Stimulated activated CD4-positive, alpha-beta T cell treated with anti-CD3 and anti-CD28 coated beads, TNF-alpha, amount 100 ng/mL, for 24 hours (primary cell): ENCODE measurements around the gene COL5A1.

ENCODE experiments used
- DNase-seq, 3 experiments: peaks; one replicate each; pipeline ENCODE4 v3.0.0-alpha.2; 2020; ENCODE audit warnings: low read depth in 3 of 3

Gene COL5A1

GRCh38 chr9:134834957-134835419 lies 193.4 kb downstream of the COL5A1 start:
- no peak for DNase-seq

- DNase-seq = no peak
Measured at GRCh38 chr9:134835448-134835847, 193.8 kb downstream of the COL5A1 start.

GRCh38 chr9:134835987-134836386 lies 194.4 kb downstream of the COL5A1 start:
- no peak for DNase-seq

- DNase-seq = no peak
Measured at GRCh38 chr9:134836406-134836970, 194.9 kb downstream of the COL5A1 start.

GRCh38 chr9:134837529-134837928 lies 195.9 kb downstream of the COL5A1 start:
- no peak for DNase-seq

- DNase-seq = no peak
Measured at GRCh38 chr9:134838651-134839454, 197.2 kb downstream of the COL5A1 start.

GRCh38 chr9:134839455-134840125 lies 198.0 kb downstream of the COL5A1 start:
- DNase-seq = no peak

GRCh38 chr9:134840511-134840910 lies 198.9 kb downstream of the COL5A1 start:
- DNase-seq = no peak

- no peak for DNase-seq
Measured at GRCh38 chr9:134841180-134841904, 199.7 kb downstream of the COL5A1 start.

- no peak for DNase-seq
Measured at GRCh38 chr9:134842321-134842720, 200.7 kb downstream of the COL5A1 start.

- DNase-seq = no peak
Measured at GRCh38 chr9:134843740-134844139, 202.1 kb downstream of the COL5A1 start.

- DNase-seq = no peak
Measured at GRCh38 chr9:134844821-134845220, 203.2 kb downstream of the COL5A1 start.

GRCh38 chr9:134846187-134846586 lies 204.6 kb downstream of the COL5A1 start:
- DNase-seq = no peak

GRCh38 chr9:134846699-134847098 lies 205.1 kb downstream of the COL5A1 start:
- DNase-seq = no peak

- DNase-seq = no peak
Measured at GRCh38 chr9:134847138-134847537, 205.5 kb downstream of the COL5A1 start.

- no peak for DNase-seq
Measured at GRCh38 chr9:134847752-134848432, 206.3 kb downstream of the COL5A1 start.

- no peak for DNase-seq
Measured at GRCh38 chr9:134848504-134848903, 206.9 kb downstream of the COL5A1 start.

GRCh38 chr9:134850611-134851010 lies 209.0 kb downstream of the COL5A1 start:
- no peak for DNase-seq

GRCh38 chr9:134851020-134851419 lies 209.4 kb downstream of the COL5A1 start:
- no peak for DNase-seq

- DNase-seq = no peak
Measured at GRCh38 chr9:134852906-134853654, 211.5 kb downstream of the COL5A1 start.

GRCh38 chr9:134853893-134854292 lies 212.3 kb downstream of the COL5A1 start:
- no peak for DNase-seq
